Measurements from ENCODE around the gene LARGE1. TPM values are rescaled to one million over a fixed set of nuclear protein-coding genes. Genes with fewer than 3 reads are reported as not detected.

Gene LARGE1
- total and polyA plus RNA-seq, 2 of the 13 experiments (the other 11 are each of a cell fraction or from before 2014, with no cell fraction given): 8.4 to 11.0 TPM

DNA sequence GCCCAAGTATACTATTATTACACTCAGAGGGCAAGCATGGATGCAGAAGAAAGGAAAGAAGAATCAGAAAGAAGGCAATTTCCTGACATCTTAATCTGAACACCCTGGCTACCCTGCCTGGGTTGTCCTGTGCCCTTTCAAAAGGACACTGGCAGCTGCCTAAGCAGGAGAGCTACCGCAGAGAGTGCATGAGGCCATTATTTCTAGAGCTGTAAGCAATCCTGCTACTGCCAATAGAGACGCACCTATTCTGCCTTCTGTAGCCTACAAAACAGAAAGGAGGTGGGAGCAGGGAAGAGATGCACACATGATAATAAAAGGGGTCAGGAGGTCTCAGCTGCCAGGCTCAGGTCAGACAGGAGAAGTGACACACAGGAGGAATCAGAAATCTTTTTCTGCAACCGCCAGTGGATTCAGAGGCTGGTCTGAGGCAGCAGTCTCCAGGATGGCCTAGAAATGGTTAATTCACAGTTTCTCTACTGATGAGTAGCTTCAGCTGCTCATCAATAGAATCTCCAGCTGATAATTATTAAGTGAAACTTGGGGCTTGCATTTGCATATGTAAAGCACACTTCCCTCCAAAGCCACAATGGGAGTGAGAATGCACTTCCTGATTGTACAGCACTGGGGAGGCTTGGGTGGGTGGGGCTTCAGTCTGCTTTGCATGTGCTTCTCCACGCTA lies 253.9 kb downstream of the LARGE1 start:
- ChIA-PET CTCF (ENCODE audit: low intra/inter-chr PET ratio, low total read pairs) (no interaction called here), POLR2A (no interaction called here)
- Histone ChIP-seq H3K4me3 (replicated peaks in 1 of 3; ENCODE audit: insufficient read depth in 1 of 3, low read depth in 2 of 3, low read length in 3 of 3) (no peak overlapping the region), H4K20me1 (ENCODE audit: insufficient read depth, low read length) (no peaks in the 10 kb centered on the region), H3K79me2 (ENCODE audit: insufficient read depth, low read length) (no peaks in the 10 kb centered on the region), H3K27ac (ENCODE audit: extremely low read length, insufficient read depth, low read length) (no peak overlapping the region), H2AFZ (ENCODE audit: low read length) (no peak overlapping the region), H3K9me3 (ENCODE audit: low read length) (no peaks in the 10 kb centered on the region), H3K4me1 (ENCODE audit: insufficient read depth, low read length) (no peaks in the 10 kb centered on the region), H3K36me3 (replicated peaks in 1 of 2; ENCODE audit: control insufficient read depth in 1 of 2, insufficient read depth in 2 of 2, low read length in 2 of 2) (no peaks in the 10 kb centered on the region), H3K9ac (ENCODE audit: insufficient read depth, low read depth, low read length) (no peak overlapping the region), H3K4me2 (ENCODE audit: low read depth, low read length) (no peak overlapping the region), H3K27me3 (ENCODE audit: control insufficient read depth in 1 of 2, insufficient read depth in 2 of 2, low read length in 2 of 2) (no peaks in the 10 kb centered on the region)
- FAIRE-seq (no peak), DNase-seq (ENCODE audit: low spot score) (no peak), ATAC-seq (no peak)
- no peak for TF ChIP-seq ZNF124 (CRISPR knock-in tag; IDR thresholded peaks at IDR 0.05)
- TF ChIP-seq, protein P1, sequence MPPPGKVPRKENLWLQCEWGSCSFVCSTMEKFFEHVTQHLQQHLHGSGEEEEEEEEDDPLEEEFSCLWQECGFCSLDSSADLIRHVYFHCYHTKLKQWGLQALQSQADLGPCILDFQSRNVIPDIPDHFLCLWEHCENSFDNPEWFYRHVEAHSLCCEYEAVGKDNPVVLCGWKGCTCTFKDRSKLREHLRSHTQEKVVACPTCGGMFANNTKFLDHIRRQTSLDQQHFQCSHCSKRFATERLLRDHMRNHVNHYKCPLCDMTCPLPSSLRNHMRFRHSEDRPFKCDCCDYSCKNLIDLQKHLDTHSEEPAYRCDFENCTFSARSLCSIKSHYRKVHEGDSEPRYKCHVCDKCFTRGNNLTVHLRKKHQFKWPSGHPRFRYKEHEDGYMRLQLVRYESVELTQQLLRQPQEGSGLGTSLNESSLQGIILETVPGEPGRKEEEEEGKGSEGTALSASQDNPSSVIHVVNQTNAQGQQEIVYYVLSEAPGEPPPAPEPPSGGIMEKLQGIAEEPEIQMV (CRISPR knock-in tag; IDR thresholded peaks at IDR 0.05; ENCODE audit: low read depth): no peak
- TF ChIP-seq HCFC1 (IDR thresholded peaks at IDR 0.05; ENCODE audit: low read depth, low read length): no peak
- intact Hi-C loops (cut with micrococcal nuclease; ENCODE audit: unreplicated experiment): no loop called here
- WGBS (ENCODE audit: low lambda C conversion rate): 92% methylated on average over 4 of the region's 4 CpGs
- BruUV-seq (replicated peaks): no TSS peak
- in situ Hi-C loops (cut with HindIII; ENCODE audit: extremely low pct_ligation_motif_present, low pct_unique_long_range_greater_than_20kb): no loop called here

DNA sequence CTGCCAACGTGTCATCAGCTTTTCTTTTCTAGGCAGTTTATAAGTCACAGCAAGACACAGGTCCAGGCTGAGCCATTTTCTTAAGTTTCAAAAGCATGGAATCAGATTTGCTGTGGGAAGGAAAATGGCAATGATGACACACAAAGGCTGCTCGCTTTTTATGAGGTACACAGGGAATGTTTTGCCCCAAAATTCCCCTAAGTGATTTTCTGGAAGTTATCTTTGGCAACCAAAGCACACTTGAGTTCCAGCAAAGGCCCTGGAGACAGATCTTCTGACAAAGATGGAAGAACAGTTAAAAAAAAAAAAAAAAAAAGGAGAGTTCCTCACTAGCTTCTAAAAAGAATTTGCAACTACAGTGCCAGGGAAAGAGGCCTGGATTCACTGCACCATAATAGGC lies 260.8 kb downstream of the LARGE1 start:
- Histone ChIP-seq H3K36me3 (replicated peaks in 1 of 2; ENCODE audit: control insufficient read depth in 1 of 2, insufficient read depth in 2 of 2, low read length in 2 of 2) (no peaks in the 10 kb centered on the region), H4K20me1 (ENCODE audit: insufficient read depth, low read length) (no peaks in the 10 kb centered on the region), H3K27ac (ENCODE audit: extremely low read length, insufficient read depth, low read length) (no peak overlapping the region), H3K27me3 (ENCODE audit: control insufficient read depth in 1 of 2, insufficient read depth in 2 of 2, low read length in 2 of 2) (no peaks in the 10 kb centered on the region), H3K9me3 (ENCODE audit: low read length) (no peaks in the 10 kb centered on the region), H3K4me3 (replicated peaks in 1 of 3; ENCODE audit: insufficient read depth in 1 of 3, low read depth in 2 of 3, low read length in 3 of 3) (no peak overlapping the region), H3K4me2 (ENCODE audit: low read depth, low read length) (no peak overlapping the region), H3K79me2 (ENCODE audit: insufficient read depth, low read length) (no peaks in the 10 kb centered on the region), H3K4me1 (ENCODE audit: insufficient read depth, low read length) (peaks cover 5% of the 10 kb centered on the region; the same call in 1 of the 2 replicates), H2AFZ (ENCODE audit: low read length) (no peak overlapping the region), H3K9ac (ENCODE audit: insufficient read depth, low read depth, low read length) (no peak overlapping the region)
- no TSS peak for BruUV-seq (replicated peaks)
- DNase-seq (ENCODE audit: low spot score): no peak
- WGBS (ENCODE audit: low lambda C conversion rate): 94% methylated on average over 2 of the region's 2 CpGs
- POLR2A ChIA-PET: no interaction called here
- intact Hi-C loops (cut with micrococcal nuclease; ENCODE audit: unreplicated experiment) (no loop called here), in situ Hi-C loops (cut with HindIII; ENCODE audit: extremely low pct_ligation_motif_present, low pct_unique_long_range_greater_than_20kb) (no loop called here)
- ATAC-seq: no peak
- FAIRE-seq: no peak
- TF ChIP-seq ELF4 (CRISPR knock-in tag; IDR thresholded peaks at IDR 0.05; ENCODE audit: borderline replicate concordance) (no peak), RXRA (CRISPR knock-in tag; IDR thresholded peaks at IDR 0.05) (no peak), ZFP36 (IDR thresholded peaks at IDR 0.05; ENCODE audit: borderline replicate concordance, low read depth, low read length, partially characterized antibody) (no peak)
- TF ChIP-seq, protein P2, sequence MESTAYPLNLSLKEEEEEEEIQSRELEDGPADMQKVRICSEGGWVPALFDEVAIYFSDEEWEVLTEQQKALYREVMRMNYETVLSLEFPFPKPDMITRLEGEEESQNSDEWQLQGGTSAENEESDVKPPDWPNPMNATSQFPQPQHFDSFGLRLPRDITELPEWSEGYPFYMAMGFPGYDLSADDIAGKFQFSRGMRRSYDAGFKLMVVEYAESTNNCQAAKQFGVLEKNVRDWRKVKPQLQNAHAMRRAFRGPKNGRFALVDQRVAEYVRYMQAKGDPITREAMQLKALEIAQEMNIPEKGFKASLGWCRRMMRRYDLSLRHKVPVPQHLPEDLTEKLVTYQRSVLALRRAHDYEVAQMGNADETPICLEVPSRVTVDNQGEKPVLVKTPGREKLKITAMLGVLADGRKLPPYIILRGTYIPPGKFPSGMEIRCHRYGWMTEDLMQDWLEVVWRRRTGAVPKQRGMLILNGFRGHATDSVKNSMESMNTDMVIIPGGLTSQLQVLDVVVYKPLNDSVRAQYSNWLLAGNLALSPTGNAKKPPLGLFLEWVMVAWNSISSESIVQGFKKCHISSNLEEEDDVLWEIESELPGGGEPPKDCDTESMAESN (CRISPR knock-in tag; conservative IDR thresholded peaks at IDR 0.05): no peak
- CTCF ChIA-PET (ENCODE audit: low intra/inter-chr PET ratio, low total read pairs): no interaction called here
